RWPE2 (cell line): Measurements from ENCODE around the gene MEMO1.
"Not testable (repeated sequence)": the region's sequence is repeated elsewhere in the genome, so short reads cannot be mapped to it uniquely, and the experiment has no call there.

ENCODE experiments used
- ATAC-seq: fragments of 200-7000 bp; cut with Tn5 transposase; 3 replicates; pipeline ENCODE4 v1.9.1; 2021; ENCODE audit warnings: low read depth
- DNase-seq: peaks from one replicate; pipeline ENCODE4 v3.0.0-alpha.2; 2020; ENCODE audit warnings: low spot score
- H3K27ac ChIP-seq: fragments of 450-650 bp; 2 replicates; pipeline ENCODE4 v1.5.1; 2017; ENCODE audit warnings: mild to moderate bottlenecking; ENCODE audit not compliant: poor library complexity, severe bottlenecking
- H3K27me3 ChIP-seq: fragments of 250-450 bp; sonication (Bioruptor Pico); 2 replicates; pipeline ENCODE4 v1.5.1; 2021; ENCODE audit warnings: mild to moderate bottlenecking, moderate library complexity; ENCODE audit not compliant: insufficient read depth, poor library complexity, severe bottlenecking
- H3K36me3 ChIP-seq: fragments of 250-450 bp; sonication (Bioruptor Pico); 2 replicates; pipeline ENCODE4 v1.5.1; 2020; ENCODE audit warnings: low read depth, mild to moderate bottlenecking, moderate library complexity
- H3K4me1 ChIP-seq: fragments of 250-450 bp; sonication (Bioruptor Pico); 2 replicates; pipeline ENCODE4 v1.5.1; 2021; ENCODE audit warnings: mild to moderate bottlenecking, moderate library complexity; ENCODE audit not compliant: insufficient read depth, poor library complexity, severe bottlenecking
- H3K4me3 ChIP-seq: fragments of 250-450 bp; sonication (Bioruptor Pico); 2 replicates; pipeline ENCODE4 v1.5.1; 2021; ENCODE audit warnings: mild to moderate bottlenecking, moderate library complexity; ENCODE audit not compliant: severe bottlenecking
- H3K9me3 ChIP-seq: fragments of 250-450 bp; sonication (Bioruptor Pico); 2 replicates; pipeline ENCODE4 v1.5.1; 2021; ENCODE audit warnings: mild to moderate bottlenecking, moderate library complexity; ENCODE audit not compliant: severe bottlenecking
- CTCF ChIP-seq: fragments of 450-650 bp; IDR thresholded peaks from one replicate; pipeline ENCODE4 v1.5.1; 2017; ENCODE audit warnings: mild to moderate bottlenecking, moderate library complexity; ENCODE audit not compliant: poor library complexity, severe bottlenecking

Gene MEMO1

GRCh38 chr2:31920962-31921361 lies 89.8 kb downstream of the MEMO1 start:
- no peaks in the 10 kb centered on the region for H3K9me3 ChIP-seq
- H3K36me3 ChIP-seq = peaks cover 27% of the 10 kb centered on the region
- peaks cover 4% of the 10 kb centered on the region for H3K4me1 ChIP-seq
- no peak overlapping the region for H3K27ac ChIP-seq
- no peak for TF ChIP-seq CTCF
- DNase-seq (no peak), ATAC-seq (no peak)
- no peak overlapping the region for H3K4me3 ChIP-seq
- no peaks in the 10 kb centered on the region for H3K27me3 ChIP-seq

- DNase-seq = no peak
- TF ChIP-seq CTCF = no peak
- ATAC-seq = no peak
These were observed 91.3 kb downstream of the MEMO1 start for GRCh38 chr2:31919499-31919898.

GRCh38 chr2:31909661-31910060 lies 101.1 kb downstream of the MEMO1 start:
- Histone ChIP-seq H3K4me1 (no peaks in the 10 kb centered on the region), H3K36me3 (peaks cover 24% of the 10 kb centered on the region), H3K27ac (no peak overlapping the region), H3K27me3 (no peaks in the 10 kb centered on the region), H3K4me3 (no peak overlapping the region), H3K9me3 (no peaks in the 10 kb centered on the region)
- DNase-seq (no peak), ATAC-seq (no peak)
- TF ChIP-seq CTCF = no peak

More at GRCh38 chr2:31919499-31919898, 91.3 kb downstream of the MEMO1 start:
- Histone ChIP-seq H3K27me3 (no peaks in the 10 kb centered on the region), H3K9me3 (no peaks in the 10 kb centered on the region), H3K36me3 (peaks cover 23% of the 10 kb centered on the region), H3K27ac (no peak overlapping the region), H3K4me1 (peaks cover 4% of the 10 kb centered on the region), H3K4me3 (no peak overlapping the region)

GRCh38 chr2:31907491-31907890 lies 103.3 kb downstream of the MEMO1 start:
- H3K36me3 ChIP-seq = peaks cover 32% of the 10 kb centered on the region
- H3K9me3 ChIP-seq, H3K4me1 ChIP-seq, DNase-seq, H3K4me3 ChIP-seq, H3K27me3 ChIP-seq, H3K27ac ChIP-seq, ATAC-seq: not testable (repeated sequence)

- TF ChIP-seq CTCF = no peak
- H3K27me3 ChIP-seq = no peaks in the 10 kb centered on the region
- H3K36me3 ChIP-seq = peaks cover 26% of the 10 kb centered on the region
- H3K27ac ChIP-seq = no peak overlapping the region
- no peak for DNase-seq
- peaks cover 2% of the 10 kb centered on the region for H3K9me3 ChIP-seq
- H3K4me1 ChIP-seq = no peaks in the 10 kb centered on the region
- ATAC-seq = no peak
- no peak overlapping the region for H3K4me3 ChIP-seq
These were observed 107.6 kb downstream of the MEMO1 start for GRCh38 chr2:31903109-31903780.
